Measurements from ENCODE around the gene MAGI2.

Gene MAGI2

DNA sequence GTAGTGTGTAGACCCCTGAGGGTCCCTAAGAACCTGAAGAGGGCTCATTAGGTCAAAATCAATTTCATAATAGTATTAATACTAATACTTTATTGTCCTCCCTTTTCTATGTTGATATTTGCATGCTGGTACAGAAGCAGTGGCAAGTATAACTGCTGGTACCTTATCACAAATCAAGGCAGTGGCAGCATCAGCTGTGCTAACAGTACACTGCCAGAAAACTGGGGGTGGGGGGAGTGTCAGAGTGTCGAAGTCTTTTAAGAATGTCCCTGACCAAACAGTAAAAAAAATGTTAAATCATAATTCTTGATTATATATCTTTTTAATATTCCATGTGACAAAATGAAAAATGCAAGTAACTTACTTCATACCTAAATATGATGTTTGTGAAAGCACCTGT, 716.9 kb downstream of the MAGI2 start:
- no peak for DNase-seq (ENCODE audit: low read depth, low spot score)

GRCh38 chr7:78734626-78735025, 718.8 kb downstream of the MAGI2 start:
- DNase-seq (ENCODE audit: low read depth, low spot score): no peak

GRCh38 chr7:78720066-78720465, 733.4 kb downstream of the MAGI2 start:
- DNase-seq (ENCODE audit: low read depth, low spot score): no peak

- no peak for DNase-seq (ENCODE audit: low read depth, low spot score)
Observed at GRCh38 chr7:78718212-78718611, 735.3 kb downstream of the MAGI2 start.

GRCh38 chr7:78716876-78717275, 736.6 kb downstream of the MAGI2 start:
- peak; percentile 21 for DNase-seq (ENCODE audit: low read depth, low spot score)

GRCh38 chr7:78714356-78714755, 739.1 kb downstream of the MAGI2 start:
- DNase-seq (ENCODE audit: low read depth, low spot score): no peak

- DNase-seq (ENCODE audit: low read depth, low spot score): no peak
Observed at GRCh38 chr7:78712111-78712510, 741.4 kb downstream of the MAGI2 start.

GRCh38 chr7:78709658-78710057, 743.8 kb downstream of the MAGI2 start:
- DNase-seq (ENCODE audit: low read depth, low spot score): no peak

GRCh38 chr7:78704504-78704903, 749.0 kb downstream of the MAGI2 start:
- DNase-seq (ENCODE audit: low read depth, low spot score): no peak

- DNase-seq (ENCODE audit: low read depth, low spot score): no peak
Observed at GRCh38 chr7:78703391-78703790, 750.1 kb downstream of the MAGI2 start.

DNA sequence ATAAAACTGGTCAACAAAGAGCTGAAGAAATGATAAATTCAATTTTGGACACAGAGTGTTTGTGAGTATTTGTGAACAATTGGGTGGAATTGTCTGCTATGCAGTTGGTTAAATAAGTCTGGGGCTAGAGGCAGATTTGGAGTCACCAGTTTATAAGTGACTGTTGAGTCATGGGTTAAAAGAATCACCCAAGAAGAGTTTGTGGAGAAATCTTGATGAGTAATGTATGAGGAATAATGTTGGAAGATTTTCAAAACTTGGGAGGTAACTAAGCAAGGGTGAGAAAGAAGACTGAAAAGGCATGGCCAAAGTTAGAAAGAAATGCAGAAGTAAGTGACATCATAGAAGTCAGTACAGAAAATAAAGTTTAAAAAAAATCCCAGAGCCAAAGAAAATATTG, 750.7 kb downstream of the MAGI2 start:
- peak; percentile 93 for DNase-seq (ENCODE audit: low read depth, low spot score)

GRCh38 chr7:78695826-78696225, 757.6 kb downstream of the MAGI2 start:
- no peak for DNase-seq (ENCODE audit: low read depth, low spot score)

DNA sequence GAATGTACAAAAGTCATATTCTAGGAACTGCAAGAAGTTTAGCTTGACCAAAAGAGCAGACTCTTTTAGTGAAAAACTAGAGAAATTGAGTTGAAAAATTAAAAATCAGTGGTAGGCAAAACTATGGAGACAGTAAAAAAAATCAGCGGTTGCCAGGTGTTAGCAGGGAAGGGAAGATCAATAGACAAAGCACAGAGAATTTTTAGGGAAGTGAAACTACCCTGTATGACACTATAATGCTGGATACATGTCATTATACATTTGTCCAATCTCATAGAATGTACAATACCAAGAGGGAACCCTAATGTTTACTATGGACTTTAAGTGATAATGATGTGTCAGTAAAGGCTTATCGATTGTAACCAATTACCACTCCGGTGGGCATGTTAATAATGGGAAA, 761.9 kb downstream of the MAGI2 start:
- no peak for DNase-seq (ENCODE audit: low read depth, low spot score)

DNA sequence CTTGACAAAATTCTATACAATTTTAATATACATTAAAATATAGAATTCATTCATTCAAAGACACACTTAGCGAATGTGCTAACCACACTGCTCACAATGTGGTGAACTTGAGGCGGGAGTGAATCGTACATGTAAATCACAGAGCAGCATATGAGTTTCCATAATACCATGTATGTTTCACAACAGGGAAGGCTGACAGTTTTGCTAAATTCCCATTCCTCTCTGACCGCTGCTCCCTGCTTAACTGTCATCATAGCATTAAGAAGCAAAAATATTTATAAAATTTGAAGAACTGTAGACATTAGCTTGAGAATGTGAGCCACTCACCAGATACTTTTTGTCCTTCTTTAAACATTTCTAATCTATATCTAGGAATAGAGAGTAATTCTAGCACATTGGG, 763.3 kb downstream of the MAGI2 start:
- DNase-seq (ENCODE audit: low read depth, low spot score): no peak

DNA sequence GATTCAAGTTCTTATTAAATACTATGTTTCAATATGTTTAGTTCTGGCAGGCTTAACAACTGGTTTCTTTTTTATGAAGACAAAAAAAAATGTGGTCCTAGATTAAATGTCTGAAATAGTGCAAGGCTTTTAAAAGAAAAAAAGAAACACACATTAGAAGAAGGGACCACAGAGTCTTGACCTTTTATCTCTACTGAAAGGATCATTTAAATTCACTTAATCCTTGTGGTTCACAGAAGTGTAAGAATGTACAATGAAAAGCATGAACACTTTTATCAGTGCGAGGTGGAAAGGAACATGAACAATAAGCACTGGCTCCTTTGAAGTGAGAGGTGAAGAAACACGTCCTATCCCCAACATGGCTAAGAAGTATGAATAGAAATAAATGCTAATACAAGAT, 765.1 kb downstream of the MAGI2 start:
- DNase-seq (ENCODE audit: low read depth, low spot score): no peak

DNA sequence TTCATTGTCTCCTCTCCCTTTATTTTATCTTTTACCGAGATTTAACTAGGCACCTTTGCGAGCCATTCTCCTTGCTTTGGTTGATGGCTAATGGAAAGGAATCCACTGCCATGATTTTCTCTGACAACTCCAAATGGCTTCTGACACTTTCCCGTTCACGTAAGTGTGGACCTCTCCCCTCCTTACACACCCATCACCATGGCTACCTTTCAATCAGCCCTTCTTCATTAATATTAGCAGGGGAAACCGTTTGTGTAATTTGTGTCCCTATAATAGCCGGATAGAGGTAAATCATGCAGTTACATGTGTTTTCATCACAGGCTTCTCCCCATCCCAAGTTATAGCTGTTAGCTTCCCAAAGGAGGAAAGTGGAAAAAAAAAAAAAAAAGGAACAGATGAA, 767.3 kb downstream of the MAGI2 start:
- peak; percentile 17 for DNase-seq (ENCODE audit: low read depth, low spot score)

DNA sequence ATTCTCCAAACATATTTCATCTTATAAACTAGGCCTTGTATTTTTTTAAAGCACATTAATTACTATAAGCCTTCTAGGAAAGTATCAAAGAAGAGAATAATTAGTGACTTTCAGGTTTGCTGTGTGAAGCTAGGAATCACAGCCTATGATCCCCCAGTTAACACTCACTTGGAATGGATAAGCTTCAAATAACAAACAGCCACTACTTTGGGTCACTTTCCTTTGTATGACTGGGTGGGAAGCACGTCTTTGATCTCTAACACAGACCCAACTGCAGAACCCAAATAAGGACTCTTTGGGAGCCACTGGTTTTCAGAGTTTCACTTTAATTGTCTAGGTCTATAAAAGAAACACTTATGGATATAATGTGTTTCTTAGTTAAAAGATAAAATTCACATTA, 769.3 kb downstream of the MAGI2 start:
- DNase-seq (ENCODE audit: low read depth, low spot score): no peak

DNA sequence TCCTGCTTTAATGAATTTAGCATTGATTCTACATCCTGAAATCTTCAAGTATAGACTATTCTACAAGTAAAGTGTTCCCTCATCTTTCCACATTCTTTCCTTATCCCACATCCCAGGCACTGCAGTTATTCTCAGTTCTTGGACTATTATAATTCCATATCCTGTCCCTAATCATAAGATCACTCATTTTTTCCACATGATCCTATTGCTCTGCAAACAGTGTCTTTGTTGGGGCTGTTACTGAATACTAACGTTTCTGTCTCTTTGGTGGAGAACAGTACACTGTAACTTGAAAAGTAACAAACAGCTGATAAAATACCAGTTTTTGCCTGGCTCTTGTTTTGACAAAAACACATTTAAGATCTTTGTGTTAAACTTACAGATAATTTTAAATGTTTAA, 769.9 kb downstream of the MAGI2 start:
- DNase-seq (ENCODE audit: low read depth, low spot score): no peak

DNA sequence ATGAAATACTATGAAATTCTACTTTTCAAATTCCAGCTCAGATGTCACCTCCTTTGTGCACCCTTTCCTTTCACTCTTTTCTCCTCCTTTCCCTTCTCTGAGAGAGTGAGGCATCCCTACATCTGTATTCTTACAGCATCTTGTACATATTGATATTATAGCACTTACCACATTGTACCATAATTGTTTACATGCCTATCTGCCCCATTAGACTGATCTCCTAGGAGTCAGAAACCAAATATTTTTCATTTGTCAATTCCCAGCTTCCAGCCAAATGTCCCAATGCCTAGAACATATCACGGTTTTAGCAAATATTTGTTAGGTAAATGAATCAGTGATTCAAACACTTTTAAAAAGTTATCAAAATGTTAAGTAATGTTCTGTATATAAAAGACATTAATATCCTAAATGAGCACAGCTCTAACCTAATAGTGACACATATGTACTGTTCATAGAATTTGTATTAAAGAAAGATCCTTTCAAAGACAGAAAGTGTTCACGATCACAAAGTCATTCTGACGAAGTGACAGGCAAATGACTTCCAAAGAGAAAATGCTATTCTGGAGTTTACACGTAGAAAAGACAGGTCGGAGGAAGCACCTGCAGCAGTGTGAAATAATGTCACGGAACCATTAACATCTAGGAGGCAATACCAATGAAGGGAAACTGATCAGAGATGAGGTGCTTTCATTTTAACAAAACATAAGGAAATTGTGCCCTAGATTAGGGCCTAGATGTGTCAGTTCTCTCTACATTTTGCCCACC, 774.2 kb downstream of the MAGI2 start:
- DNase-seq (ENCODE audit: low read depth, low spot score): no peak

DNA sequence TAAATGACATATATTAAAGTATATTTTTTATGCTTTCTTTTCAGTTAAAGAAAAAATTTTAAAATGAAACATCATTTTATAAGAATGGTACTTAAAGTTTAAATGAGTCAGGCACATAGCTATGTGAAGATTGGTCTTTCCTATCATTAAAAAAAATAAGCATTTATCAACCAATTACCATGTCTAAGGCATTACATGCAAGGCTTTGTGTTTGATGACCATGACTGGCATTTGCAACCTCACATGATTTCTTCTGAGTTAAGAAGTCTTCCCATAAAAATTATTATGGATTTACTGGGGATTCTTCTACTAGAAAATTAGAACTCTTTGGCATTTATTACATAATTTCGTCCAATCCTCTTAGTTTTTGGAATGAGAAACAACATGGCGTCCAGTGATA, 776.1 kb downstream of the MAGI2 start:
- no peak for DNase-seq (ENCODE audit: low read depth, low spot score)

DNA sequence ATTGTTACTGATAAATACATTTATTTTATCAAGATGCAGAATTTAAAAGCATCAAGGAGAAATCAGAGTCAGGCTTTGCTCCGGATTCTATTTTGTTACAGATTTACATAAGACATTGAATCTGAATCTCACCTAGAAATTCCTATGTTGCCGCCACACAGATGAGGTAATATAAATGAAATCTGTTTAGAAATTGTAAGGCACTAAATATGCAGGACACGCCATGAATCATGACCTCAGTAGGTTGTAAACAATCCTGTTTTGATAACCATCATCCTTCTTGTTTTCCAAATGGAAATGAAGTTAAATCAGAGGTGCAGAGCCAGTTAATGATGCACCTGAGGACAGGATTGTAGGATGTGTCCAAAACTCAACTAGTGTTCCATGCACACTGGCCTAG, 778.0 kb downstream of the MAGI2 start:
- DNase-seq (ENCODE audit: low read depth, low spot score): peak; percentile 8

- DNase-seq (ENCODE audit: low read depth, low spot score): no peak
Observed at GRCh38 chr7:78673272-78673671, 780.2 kb downstream of the MAGI2 start.

GRCh38 chr7:78662939-78663338, 790.5 kb downstream of the MAGI2 start:
- DNase-seq (ENCODE audit: low read depth, low spot score): no peak

DNA sequence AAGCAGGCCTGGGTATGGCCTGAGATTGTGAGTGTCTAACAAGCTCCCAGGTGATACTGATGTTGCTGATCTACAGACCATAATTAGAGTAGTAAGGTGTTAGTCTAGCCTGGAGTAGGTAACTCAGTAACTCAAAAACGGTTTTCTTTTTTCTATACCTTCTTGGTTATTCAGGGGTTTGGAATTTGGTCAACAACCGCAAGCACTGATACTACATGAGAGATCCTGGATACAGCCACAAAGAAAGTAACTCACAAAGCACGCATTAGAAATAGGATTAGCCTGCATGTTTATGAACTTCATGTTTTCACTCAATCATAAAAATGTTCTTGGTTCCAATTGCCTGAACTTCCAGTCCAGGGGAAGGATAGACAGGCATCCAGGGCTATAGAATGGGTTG, 803.5 kb downstream of the MAGI2 start:
- DNase-seq (ENCODE audit: low read depth, low spot score): no peak
